Raji (cell line): Measurements from ENCODE around the gene CEP95.

Experiments
- POLR2A ChIP-seq: IDR thresholded peaks from 2 replicates; pipeline ENCODE4 v1.6.1; 2011; ENCODE audit warnings: low read depth, low read length, control low read depth; ENCODE audit not compliant: insufficient read depth

Gene CEP95

GRCh38 chr17:64504769-64505339 lies 1.9 kb upstream of the CEP95 start:
- TF ChIP-seq POLR2A = no peak

- TF ChIP-seq POLR2A = peak; percentile 50
Observed at GRCh38 chr17:64505340-64506200, 1.2 kb upstream of the CEP95 start.

- TF ChIP-seq POLR2A = peak; percentile 99
Observed at GRCh38 chr17:64506201-64506575, 589 bp upstream of the CEP95 start, which contains the start of gene DDX5. TSS of gene DDX5 (minus strand) at chr17:64506289. CDS start at chr17:64506119, 170 bp downstream.

GRCh38 chr17:64507413-64507782 lies 621 bp downstream of the CEP95 start:
- no peak for TF ChIP-seq POLR2A

GRCh38 chr17:64508683-64509082 lies 1.9 kb downstream of the CEP95 start:
- no peak for TF ChIP-seq POLR2A

GRCh38 chr17:64509179-64509578 lies 2.4 kb downstream of the CEP95 start:
- no peak for TF ChIP-seq POLR2A

GRCh38 chr17:64515419-64515818 lies 8.6 kb downstream of the CEP95 start:
- no peak for TF ChIP-seq POLR2A

- no peak for TF ChIP-seq POLR2A
Observed at GRCh38 chr17:64515829-64516228, 9.1 kb downstream of the CEP95 start.

GRCh38 chr17:64519601-64520000 lies 12.8 kb downstream of the CEP95 start:
- TF ChIP-seq POLR2A = no peak

- no peak for TF ChIP-seq POLR2A
Observed at GRCh38 chr17:64520359-64520758, 13.6 kb downstream of the CEP95 start.

GRCh38 chr17:64527914-64528313 lies 21.1 kb downstream of the CEP95 start:
- TF ChIP-seq POLR2A = no peak

GRCh38 chr17:64529221-64529620 lies 22.4 kb downstream of the CEP95 start:
- no peak for TF ChIP-seq POLR2A

- TF ChIP-seq POLR2A = no peak
Observed at GRCh38 chr17:64531955-64532371, 25.2 kb downstream of the CEP95 start.

GRCh38 chr17:64532409-64532808 lies 25.6 kb downstream of the CEP95 start:
- TF ChIP-seq POLR2A = no peak

GRCh38 chr17:64533784-64534183 lies 27.0 kb downstream of the CEP95 start:
- no peak for TF ChIP-seq POLR2A

GRCh38 chr17:64534187-64534586 lies 27.4 kb downstream of the CEP95 start:
- no peak for TF ChIP-seq POLR2A
